Astrocyte of the spinal cord (primary cell): ENCODE data around the gene PKDREJ.

Source experiments
- DNase-seq: peaks from one replicate; pipeline ENCODE4 v3.0.0; 2011; ENCODE audit warnings: low read depth, low spot score
- H3K4me3 ChIP-seq: 2 replicates; pipeline ENCODE4 v1.5.1; 2011; ENCODE audit warnings: low read depth, mild to moderate bottlenecking, low read length, moderate library complexity
- CTCF ChIP-seq: IDR thresholded peaks from 2 replicates; pipeline ENCODE4 v1.5.1; 2012; ENCODE audit warnings: low read depth, mild to moderate bottlenecking, low read length, inconsistent platforms
- in situ Hi-C: cut with HindIII; loops from 2 replicates; pipeline ENCODE4 v1.10.0; 2017; ENCODE audit warnings: low sequenced_read_pairs

The PKDREJ gene

GRCh38 chr22:46287873-46288751, 25.0 kb upstream of the PKDREJ start:
- DNase-seq, result no peak
- in situ Hi-C loops, result no loop called here
- no peak overlapping the region for H3K4me3 ChIP-seq
- no peak for TF ChIP-seq CTCF

- DNase-seq, result no peak
- no peak overlapping the region for H3K4me3 ChIP-seq
- in situ Hi-C loops, result no loop called here
- no peak for TF ChIP-seq CTCF
Measured at GRCh38 chr22:46286941-46287872, 24.1 kb upstream of the PKDREJ start.

- peak; percentile 10 for DNase-seq
- in situ Hi-C loops, result no loop called here
- no peak for TF ChIP-seq CTCF
- H3K4me3 ChIP-seq, result no peak overlapping the region
Measured at GRCh38 chr22:46286006-46286405, 22.9 kb upstream of the PKDREJ start.

GRCh38 chr22:46281866-46282678, 18.9 kb upstream of the PKDREJ start:
- H3K4me3 ChIP-seq, result no peak overlapping the region
- TF ChIP-seq CTCF, result no peak
- in situ Hi-C loops, result no loop called here
- no peak for DNase-seq

- DNase-seq, result no peak
- H3K4me3 ChIP-seq, result no peak overlapping the region
Measured at GRCh38 chr22:46280999-46281623, 18.0 kb upstream of the PKDREJ start.

More at GRCh38 chr22:46280999-46281623, 18.0 kb upstream of the PKDREJ start:
- TF ChIP-seq CTCF, result no peak
- in situ Hi-C loops, result no loop called here
